HG03064 (cell line): ENCODE measurements around the gene LTBP4.
"Not testable (repeated sequence)": the region's sequence is repeated elsewhere in the genome, so short reads cannot be mapped to it uniquely, and the experiment has no call there.

Experiments used
- ATAC-seq: cut with Tn5 transposase; IDR thresholded peaks from one replicate; pipeline ENCODE4 v1.9.1; 2021; ENCODE audit warnings: low read depth; ENCODE audit not compliant: unreplicated experiment

The LTBP4 gene

GRCh38 chr19:40610396-40611064, 9.4 kb downstream of the LTBP4 start:
- no peak for ATAC-seq

- ATAC-seq = no peak
Observed at GRCh38 chr19:40611096-40611495, 9.9 kb downstream of the LTBP4 start.

GRCh38 chr19:40611900-40612698, 10.9 kb downstream of the LTBP4 start:
- ATAC-seq = no peak

GRCh38 chr19:40612831-40613689, 11.9 kb downstream of the LTBP4 start:
- ATAC-seq = no peak

- ATAC-seq = peak; percentile 37
Observed at GRCh38 chr19:40613690-40614621, 12.8 kb downstream of the LTBP4 start.

GRCh38 chr19:40614622-40615411, 13.6 kb downstream of the LTBP4 start:
- ATAC-seq = no peak

- ATAC-seq = no peak
Observed at GRCh38 chr19:40616178-40616577, 15.0 kb downstream of the LTBP4 start.

- ATAC-seq = no peak
Observed at GRCh38 chr19:40616941-40617340, 15.8 kb downstream of the LTBP4 start.

GRCh38 chr19:40617961-40618360, 16.8 kb downstream of the LTBP4 start:
- ATAC-seq = no peak

- ATAC-seq = no peak
Observed at GRCh38 chr19:40619333-40620160, 18.4 kb downstream of the LTBP4 start.

- ATAC-seq = no peak
Observed at GRCh38 chr19:40620161-40620485, 19.0 kb downstream of the LTBP4 start.

GRCh38 chr19:40621283-40621682, 20.1 kb downstream of the LTBP4 start:
- ATAC-seq = no peak

GRCh38 chr19:40621966-40622772, 21.0 kb downstream of the LTBP4 start:
- ATAC-seq = no peak

GRCh38 chr19:40622773-40623075, 21.6 kb downstream of the LTBP4 start:
- ATAC-seq = no peak

- ATAC-seq = no peak
Observed at GRCh38 chr19:40623403-40624251, 22.5 kb downstream of the LTBP4 start.

- not testable (repeated sequence) for ATAC-seq
Observed at GRCh38 chr19:40624369-40625153, 23.4 kb downstream of the LTBP4 start.
